Measurements from ENCODE around the gene SELL.
"Not testable (repeated sequence)": the region's sequence is repeated elsewhere in the genome, so short reads cannot be mapped to it uniquely, and the experiment has no call there.

Gene SELL

DNA sequence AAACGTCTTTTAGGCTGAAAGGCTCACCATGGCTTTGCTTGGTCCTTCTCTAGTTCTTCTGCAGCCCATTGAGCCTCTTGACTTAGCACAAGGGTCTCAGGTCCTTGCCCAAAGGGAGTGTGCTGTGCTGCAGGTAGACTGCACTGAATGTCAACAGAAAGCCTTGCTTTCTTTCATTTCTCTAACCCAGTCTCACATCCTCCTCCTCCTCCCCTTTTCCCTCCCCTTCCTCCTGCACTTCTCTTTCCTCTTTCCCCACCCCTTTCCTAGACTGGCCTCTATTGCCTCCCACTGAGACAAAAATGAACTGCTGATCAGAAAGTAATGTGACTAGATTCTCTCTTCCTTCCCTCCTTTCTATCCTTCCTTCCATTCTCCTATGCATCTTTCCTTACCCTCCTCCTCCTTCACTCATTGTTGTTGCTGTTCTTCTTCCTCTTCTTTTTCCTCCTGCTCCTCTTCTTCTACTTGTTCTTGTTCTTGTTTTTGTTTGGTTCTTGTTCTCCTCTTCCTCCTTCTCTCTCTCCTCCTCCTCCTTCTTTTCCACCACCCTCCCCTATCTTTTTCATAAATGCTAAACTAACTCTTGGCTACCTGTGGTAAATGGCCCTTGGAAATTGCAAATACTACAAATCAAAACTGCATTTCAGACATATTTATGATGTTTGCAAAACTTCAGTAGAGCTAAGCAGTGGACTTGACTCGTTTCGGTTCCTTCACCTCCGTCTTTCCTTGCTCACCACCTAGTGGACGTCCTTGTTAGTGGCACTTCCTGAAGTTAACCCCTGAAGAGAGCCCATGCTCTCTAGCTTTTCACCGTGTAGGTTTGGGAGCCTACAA lies at the start of gene SELL:
Gene SELL (minus strand): TSS at position 152 of the 840 bp plus-strand sequence. CDS start 122 bp downstream, at position 30.
- DNase-seq = peak; percentile 0

DNA sequence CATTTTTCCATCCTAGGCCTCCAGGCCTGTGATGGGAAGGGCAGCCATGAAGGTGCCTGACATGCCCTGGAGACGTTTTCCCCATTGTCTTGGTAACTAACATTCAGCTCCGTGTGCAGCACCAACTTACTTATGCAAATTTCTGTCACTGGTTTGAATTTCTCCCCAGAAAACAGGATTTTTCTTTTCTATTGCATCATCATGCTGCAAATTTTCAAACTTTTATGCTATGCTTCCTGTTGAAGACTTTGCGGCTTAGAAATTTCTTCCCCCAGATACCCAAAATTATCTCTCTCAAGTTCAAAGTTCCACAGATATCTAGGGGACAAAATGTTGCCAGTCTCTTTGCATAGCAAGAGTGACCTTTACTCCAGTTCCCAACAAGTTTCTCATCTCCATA lies 47.6 kb upstream of the SELL start:
- no peak for DNase-seq

DNA sequence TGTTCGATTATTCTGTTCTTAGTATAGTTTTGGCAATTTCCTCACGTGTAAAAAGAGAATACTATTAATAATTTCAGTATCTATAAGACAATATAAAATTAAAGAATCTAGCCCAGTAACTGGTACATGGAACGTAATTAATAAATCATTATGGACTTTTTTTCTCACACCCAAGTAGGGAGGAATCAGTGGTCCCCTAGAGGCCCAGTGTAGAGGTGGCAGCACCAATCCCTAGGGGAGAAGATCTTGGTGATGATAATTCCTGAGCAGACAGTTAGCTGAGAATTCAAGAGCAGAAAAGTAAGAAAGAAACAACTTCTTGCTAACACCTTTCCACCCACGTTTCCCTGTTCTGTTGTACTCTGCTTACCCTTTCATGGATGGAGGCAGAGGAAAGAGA lies 42.1 kb upstream of the SELL start:
- no peak for DNase-seq

DNA sequence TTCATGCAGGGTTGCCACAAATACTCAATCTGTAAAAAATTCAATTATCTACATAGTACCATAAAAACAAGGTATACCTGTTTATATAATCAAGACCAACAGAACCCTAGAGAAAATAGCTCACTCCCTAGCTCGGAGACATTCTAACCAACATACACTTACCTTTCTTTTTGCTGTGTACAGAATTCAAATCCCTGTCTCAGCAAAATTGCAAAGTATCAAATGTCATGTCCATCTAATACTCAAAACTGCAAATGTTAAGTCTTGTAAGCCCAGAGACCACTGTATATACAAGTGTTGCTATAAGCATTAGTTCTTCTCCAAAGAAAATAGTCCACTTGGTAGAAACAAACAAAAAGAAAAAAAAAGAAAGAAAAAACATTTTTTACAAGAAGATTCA lies 38.6 kb upstream of the SELL start:
- DNase-seq = no peak

DNA sequence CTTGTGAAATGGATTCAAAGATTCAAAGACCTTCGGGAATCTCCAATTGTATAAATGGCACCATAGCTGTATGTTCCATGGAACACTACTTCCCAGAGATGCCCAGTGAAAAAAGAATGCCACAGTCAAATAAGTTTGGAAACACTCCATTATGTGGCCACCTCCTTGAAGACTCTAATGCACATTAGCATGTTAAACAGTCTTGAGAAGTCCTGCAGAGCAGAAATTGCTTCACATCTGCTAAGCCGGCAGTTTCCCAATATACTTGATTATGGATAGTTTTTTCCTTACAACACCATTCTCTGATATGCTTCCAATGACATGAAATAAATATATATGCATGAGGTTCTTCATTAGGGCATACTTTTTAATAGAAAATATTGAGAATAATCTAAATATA lies 35.1 kb upstream of the SELL start:
- DNase-seq = no peak

DNA sequence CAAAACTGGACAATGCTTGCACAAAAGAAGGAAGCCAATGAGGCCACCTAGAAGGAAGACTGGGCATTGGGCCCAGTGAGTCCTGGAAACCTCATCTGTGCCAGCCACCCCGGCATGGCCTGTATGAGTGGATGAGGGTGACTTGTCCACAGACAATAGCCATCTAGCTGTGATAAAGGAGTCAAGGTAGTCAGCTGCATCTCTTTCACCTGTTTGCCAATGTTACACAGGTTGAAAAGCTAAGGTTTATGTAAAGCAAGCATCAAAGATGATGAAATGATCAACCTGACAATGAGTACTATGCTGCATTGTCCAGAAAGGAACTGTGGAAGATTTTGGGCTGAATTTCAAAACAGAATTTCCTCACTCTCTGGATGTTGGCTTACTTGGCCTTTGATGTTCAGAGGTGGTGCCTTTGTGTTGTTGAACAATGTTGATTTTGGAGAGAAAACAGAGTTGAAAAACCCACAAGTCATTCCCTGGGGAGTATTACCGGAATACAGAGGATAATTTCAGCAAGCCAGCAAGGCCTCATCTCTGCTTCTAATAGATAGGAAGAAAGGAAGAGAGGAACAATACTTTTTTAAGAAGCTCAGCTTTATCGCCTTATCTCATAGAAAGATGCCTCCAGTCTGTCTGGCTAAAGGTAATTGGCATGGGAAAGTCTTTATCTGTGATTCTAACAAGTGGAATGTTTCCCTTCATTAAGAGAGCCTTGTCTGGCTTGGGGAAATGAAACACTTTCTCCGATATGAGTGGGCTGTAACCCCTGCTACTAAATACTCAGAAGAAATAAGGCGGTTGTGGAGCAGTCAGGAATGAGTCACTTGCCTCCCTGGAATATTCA lies 33.8 kb upstream of the SELL start:
- DNase-seq = no peak

DNA sequence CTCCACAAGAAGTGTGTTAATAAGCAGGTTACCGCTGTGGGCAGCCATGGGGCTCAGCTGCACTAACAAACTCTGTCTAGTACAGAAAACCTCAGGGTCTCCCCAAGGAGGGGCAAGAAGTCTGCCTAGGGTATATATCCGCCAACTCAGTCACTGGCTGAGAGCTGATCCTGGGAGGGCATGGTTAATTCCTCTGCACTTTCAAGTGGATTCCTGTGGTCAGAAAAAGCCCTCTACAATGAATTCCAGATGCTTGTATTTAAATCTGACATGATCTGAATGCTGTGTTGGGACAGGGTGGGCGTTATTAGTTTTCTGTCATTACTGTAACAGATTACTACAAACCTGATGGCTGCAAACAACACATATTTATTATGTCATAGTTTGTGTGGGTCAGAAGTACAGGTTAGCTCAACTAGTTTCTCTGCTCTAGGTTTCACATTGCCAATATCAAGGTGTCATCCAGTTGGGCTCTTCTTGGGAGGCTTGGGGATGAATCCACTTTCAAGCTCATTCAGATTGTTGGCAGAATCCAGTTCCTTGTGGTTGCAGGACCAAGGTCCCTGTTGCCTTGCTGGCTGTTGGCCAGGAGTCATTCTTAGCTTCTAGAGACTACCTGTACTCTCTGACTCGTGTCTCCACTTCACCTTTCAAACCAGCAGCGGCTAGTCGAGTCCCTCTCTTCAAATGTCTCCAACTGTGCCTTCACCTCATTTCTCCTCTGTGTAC lies 30.4 kb upstream of the SELL start:
- no peak for DNase-seq

DNA sequence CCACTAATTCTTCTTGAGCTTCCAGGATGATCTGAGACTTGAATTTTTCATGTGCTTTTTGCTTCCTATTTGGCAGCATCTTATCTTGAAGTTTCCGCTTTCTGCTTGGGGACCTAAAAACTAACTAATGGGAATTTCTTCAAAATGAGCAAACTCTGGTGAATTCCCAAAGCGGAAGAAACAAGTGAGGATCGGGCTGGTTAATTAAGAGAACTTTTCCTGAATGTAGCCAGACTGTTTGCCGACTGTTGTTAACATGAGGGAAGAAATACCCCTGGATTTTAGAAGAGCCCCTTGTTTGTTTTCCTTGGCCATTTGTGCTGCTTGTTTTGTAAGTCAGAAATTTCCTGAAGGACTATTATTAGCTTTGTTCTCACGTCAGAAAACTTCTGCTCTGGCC lies 28.6 kb upstream of the SELL start:
- no peak for DNase-seq

DNA sequence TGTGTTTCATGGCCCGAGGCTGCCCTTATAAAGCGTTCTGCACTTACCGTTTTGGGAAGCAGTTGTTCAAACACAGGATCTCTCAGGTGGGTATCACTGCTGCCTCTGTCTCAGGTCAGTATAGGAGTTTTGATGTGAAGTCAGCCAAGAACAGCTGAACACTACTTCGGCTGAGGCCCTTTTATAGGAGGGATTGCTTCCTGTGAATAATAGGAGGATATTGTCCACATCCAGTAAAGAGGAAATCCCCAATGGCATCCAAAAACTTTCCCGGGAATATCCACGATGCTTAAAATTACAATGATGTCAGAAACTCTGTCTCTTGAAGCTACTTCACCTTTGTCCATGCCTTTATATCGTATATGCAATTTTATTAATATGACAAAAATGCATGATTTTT lies 22.5 kb upstream of the SELL start, which contains the start of gene SELE:
Gene SELE (minus strand): TSS at position 156 of the 400 bp plus-strand sequence. CDS start 467 bp downstream, outside the sequence.
- no peak for DNase-seq

DNA sequence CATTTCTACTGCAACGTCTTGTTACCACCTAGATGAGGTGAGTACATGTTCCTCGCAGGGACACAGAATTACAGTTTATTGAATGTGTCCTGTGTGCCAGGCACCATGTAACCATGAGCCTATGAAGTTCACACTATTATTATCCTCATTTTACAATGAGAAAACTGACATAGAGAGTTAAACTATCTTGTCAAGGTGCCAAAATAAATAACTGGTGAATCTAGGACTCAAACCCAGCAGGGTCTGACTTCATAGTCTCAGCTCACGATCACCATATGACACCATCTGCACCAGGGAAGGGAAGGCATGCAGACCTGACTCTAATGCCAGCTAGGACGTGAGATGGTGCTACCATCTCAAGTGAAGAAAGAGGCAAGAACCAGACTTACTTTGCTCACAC lies 20.0 kb upstream of the SELL start:
- DNase-seq = no peak

DNA sequence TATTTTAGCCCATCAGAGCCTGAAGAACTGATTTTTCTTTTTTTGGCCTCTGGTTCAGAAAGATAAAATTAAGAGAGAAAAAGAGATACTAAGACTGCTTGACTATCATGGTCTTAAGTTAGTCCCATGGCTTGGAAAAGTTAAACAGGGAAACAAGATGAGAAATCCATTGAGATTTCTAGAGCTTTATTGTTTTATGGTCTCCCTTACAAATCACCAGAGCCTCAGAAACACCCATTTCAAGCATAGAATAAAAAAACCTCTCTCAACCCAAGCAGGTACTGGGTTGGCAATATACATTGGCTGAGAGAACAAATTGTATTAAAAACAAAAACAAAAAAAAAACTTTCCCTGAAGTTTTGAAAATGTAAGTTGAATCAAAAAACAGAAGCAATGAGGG lies 18.6 kb upstream of the SELL start:
- DNase-seq = no peak

DNA sequence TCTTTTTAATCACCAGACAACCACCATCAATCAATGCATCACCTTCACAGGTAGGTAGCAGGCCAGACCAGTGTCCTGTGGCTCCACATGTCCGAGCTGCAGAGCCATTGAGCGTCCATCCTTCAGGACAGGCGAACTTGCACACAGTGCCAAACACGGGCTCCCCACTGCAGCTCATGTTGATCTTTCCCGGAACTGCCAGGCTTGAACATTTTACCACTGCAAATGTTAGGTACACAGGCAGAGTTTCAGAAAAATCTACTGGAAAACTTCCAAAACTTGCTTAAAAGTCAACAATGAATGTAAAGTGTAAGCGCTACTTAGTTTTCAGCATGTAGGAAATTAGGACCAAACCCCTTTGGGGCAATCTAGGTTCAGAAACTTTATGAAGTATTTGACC lies 15.9 kb upstream of the SELL start:
- DNase-seq = no peak

DNA sequence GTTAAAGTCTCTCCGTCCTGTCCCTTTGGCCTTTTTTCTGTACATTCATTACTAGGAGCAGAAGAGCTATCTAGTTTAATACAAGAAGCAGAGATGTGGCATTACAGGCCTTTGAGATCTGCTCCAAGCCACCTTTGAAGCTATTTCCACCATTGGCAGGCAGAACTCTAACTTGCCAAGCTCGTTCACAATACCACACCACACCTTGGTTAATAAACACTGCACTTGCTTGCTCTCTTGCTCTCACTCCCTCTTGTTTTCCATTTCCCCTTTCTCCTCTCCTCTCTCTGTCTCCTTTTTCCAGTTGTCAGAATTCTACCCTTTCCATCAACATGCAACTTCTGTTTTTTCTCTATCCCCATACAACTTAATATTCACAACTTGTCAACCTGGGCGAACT lies 15.4 kb upstream of the SELL start:
- DNase-seq = no peak

DNA sequence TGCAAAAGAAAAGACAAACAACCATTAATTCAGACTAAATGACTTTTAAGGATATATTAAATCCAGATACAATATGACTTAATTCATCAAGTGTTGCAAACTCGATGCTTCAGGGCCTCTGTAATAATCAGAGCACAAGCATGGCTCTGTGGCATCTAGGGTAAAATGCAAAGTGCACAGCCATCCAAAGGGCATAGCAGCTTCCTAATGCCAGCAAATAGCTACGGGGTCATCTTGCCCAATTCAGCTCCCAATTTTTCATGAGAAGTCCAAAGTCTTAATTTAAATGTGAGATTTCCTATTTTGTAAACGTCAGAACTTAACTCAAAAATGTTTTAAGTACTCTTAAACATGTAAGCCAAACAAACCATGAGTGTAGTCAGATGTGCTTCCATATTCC lies 14.5 kb upstream of the SELL start:
- no peak for DNase-seq

DNA sequence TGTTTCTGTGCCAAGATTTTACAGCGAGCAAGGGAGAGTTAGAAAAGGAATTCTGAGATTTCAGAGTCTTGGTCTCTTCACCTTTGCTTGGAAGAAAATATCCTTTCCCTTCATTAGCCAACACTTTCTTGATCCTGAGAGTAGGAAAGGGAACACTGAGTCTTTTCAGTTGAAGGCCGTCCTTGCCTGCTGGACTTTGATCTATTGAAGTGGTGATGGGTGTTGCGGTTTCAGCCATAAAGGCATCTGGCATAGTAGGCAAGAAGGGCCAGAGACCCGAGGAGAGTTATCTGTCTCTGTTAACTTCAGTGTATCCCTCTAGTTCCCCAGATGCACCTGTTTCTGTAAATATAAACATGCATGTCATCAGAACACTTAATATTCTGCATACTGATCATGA lies 12.7 kb upstream of the SELL start:
- no peak for DNase-seq

DNA sequence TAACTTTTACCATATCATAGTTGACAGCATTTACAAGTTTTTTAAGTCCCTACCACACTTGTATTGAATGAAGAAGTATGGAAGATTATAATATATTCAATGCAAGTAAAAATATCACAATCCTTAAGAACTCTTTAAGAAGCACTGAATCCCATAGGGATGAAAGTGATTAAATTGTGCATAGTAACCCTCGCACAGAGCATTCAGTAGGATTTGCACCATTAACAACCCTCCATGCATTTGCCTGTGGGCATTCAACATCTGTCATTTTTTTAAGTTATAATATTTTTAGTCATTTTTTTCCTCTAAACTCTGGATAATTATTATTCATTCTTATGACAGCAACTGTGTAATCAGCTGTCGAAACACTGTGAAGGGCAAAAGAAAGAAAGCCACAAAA lies 12.3 kb upstream of the SELL start:
- DNase-seq = no peak

DNA sequence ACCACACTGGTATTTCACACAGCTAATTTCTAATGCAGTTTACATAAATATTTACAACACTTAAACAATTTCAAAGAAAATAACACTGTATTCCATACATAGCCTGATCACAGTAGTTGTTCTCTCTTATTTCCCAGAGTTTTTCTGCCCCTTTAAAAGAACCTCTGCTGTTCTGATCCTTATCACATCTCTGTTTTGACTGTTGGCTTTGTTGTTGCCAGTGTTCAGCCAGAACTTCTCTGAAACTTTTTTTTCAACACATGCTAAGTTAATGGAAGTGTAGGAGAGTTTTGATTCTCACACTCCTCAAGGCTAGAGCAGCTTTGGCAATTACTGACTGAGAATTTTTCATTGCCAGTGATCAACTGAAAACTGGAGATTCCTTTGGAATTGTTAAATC lies 11.4 kb upstream of the SELL start:
- no peak for DNase-seq

DNA sequence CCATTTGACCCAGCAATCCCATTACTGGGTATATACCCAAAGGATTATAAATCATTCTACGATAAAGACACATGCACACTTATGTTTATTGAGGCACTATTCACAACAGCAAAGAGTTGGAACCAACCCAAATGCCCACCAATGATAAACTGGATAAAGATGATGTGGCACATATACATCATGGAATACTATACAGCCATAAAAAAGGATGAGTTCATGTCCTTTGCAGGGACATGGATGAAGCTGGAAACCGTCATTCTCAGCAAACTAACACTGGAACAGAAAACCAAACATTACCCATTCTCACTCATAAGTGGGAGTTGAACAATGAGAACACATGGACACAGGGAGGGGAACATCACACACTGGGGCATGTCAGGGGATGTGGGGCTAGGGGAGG lies 3.7 kb upstream of the SELL start:
- not testable (repeated sequence) for DNase-seq

DNA sequence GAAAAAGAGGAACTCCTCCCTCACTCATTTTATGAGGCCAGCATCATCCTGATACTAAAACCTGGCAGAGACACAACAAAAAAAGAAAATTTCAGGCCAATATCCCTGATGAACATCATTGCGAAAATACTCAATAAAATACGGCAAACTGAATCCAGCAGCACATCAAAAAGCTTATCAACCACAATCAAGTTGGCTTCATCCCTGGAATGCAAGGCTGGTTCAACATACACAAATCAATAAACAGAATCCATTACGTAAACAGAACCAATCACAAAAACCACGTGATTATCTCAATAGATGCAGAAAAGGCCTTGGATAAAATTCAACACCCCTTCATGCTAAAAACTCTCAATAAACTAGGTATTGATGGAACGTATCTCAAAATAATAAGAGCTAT lies 1.7 kb upstream of the SELL start:
- DNase-seq = not testable (repeated sequence)

DNA sequence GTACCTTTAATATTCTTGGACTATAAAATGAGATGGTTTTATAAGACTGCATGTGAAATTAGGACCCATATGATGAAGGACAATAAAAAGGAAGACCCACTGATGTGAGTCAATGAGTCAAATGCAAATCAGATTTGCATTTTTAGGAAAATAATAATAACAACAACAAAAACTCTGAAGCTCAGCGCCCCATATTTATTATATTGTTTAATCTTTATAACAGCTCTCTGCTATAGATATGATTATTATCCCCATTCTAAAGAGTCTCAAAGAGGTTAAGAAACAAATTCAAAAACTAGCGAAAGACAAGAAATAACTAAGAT lies 850 bp upstream of the SELL start:
- DNase-seq = no peak

DNA sequence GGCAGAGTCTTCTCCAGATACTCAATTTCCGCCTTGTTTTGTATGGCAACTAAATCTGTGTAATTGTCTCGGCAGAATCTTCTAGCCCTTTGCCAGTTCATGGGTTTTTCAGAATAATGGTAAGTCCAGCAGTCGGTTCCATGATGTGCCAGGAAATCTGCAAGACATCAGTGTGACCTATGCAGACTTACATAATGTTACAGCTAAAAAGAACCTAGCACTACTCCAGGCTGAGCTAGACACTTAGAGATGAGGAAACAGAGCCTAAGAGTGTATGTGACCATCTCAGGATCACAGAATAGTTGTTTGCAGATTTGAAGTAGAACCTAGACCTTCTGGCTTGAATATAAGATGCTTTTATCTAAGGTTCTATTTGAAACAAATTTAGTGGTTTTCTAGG lies 2.8 kb downstream of the SELL start:
- no peak for DNase-seq

DNA sequence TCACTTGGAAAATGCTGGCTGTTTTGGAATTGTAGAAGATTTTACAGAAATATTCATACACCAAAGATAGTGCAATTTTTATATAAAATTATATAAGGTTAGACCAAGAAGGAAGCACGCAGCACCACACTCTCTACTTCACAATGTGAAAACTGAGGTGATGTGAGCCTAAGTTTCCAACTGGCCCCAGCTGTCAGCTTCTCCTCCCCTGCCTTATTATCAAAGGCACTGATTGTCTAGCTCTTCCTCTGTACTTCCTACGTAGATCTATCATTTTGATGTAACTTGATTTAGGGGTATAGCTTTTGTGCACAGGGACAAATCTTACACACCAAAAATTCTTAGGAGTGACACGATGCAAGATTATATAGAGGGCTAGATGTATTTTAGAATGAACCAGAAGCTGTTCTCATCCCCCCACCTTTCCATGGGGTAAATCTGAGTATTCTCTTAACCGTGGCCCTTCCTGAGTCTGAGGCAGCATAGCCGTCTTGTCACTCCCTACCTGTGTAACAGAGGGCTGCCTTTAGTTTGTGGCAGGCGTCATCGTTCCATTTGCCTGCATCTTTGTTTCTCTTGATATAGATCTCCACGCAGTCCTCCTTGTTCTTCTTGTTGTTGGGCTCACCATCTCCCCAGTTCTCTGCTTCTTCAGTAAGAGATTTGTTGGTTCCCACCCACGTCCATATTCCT lies 3.4 kb downstream of the SELL start:
- no peak for DNase-seq

DNA sequence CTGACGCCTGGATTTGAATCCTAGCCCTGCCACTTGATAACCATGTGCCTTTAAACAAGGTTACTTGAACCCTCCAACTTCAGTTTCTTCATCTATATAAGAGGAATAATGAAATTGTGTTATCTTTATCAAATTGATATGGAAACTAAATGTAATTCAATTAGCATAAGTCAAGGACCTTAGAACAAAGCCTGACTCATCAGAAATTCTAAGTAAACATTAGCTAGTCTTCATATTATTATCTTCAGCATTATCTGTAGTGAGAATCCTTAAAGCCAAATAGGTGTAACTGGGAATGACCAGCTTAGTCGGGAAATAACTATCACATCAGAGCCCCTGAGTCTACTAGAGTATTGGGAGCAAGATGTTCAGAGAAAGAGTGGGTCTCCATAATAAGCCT lies 6.6 kb downstream of the SELL start:
- no peak for DNase-seq
